ENCODE measurements around the gene STIP1. TPM values are rescaled to one million over a fixed set of nuclear protein-coding genes. Genes with fewer than 3 reads are reported as not detected.
"Not testable (repeated sequence)": the region's sequence is repeated elsewhere in the genome, so short reads cannot be mapped to it uniquely, and the experiment has no call there.

STIP1 gene
- total RNA-seq, 2 experiments from 2014 or later: 335 to 340 TPM

DNA sequence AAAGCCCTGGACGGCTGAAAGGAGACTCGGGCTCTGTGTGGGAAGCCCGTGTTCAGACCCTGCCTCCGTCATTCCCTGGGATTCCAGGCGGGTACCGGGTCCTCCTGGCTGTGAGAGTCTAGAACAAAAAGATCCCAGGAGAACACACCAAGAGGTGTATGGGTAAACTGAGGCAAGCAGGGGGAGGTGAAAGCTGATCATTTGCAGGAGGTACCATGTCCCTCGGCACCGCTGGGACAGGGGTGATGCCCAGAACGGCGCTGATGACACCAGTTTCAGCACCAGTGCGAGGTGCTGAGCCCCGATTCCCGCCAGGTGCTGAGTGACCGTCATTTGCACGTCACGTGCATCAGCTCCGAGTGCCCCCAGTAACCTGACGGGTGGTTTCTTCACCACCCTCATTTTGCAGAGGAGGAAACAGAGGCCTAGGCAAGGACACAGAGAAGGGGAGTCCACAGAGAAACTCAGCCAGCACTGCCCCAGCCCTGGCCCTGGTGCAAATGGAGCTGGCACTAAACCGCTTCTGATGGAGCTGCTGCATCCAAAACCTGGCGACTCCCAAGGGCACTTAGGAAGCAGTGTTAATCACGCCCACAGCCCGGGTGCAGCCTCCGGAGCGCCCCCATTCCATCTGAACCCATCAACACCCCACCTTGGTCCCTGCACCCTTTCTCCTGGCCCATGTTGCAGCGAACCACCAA is 36.9 kb upstream of the STIP1 start:
- H3K9me3 Mint-ChIP-seq (ENCODE audit: insufficient read depth): no peaks in the 10 kb centered on the region
- DNase-seq (no peak), ATAC-seq (no peak)
- ChIA-PET POLR2A (no interaction called here), CTCF (interaction anchor here (0.8 to 5.0 kb wide), 10 partner anchors 17 to 312 kb away, joined by 3 to 82 read pairs (median 4); partner anchors contain the start of gene MARK2)
- no peaks in the 10 kb centered on the region for H3K36me3 Mint-ChIP-seq (ENCODE audit: low read depth)
- peaks cover 6% of the 10 kb centered on the region for H3K4me1 Mint-ChIP-seq (ENCODE audit: low read depth)
- no peak overlapping the region for H3K4me3 Mint-ChIP-seq
- H3K27me3 Mint-ChIP-seq (ENCODE audit: low read depth): peaks cover under 1% of the 10 kb centered on the region
- no peak overlapping the region for H3K27ac Mint-ChIP-seq

DNA sequence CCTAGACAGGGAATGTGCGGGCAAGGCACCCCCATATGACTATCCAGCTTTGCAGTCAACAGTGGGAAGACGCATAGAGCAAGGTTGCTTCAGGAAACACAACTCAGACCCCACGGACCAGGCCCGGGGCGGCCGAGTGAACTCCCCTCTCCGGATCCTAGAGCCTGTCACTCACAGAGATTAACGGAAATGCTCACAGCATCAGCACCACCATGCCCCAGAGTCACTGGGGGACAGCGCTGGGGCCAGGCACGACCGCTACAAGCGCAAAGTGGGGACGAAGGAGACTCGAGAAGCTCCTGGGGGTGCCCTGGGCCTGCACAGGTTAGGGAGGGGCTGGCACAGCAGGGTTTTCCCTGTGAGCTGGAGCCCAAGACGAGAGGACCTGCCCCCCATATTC is 35.9 kb upstream of the STIP1 start:
- ChIA-PET CTCF (interaction anchor here (0.8 to 5.0 kb wide), 8 partner anchors 16 to 313 kb away, joined by 3 to 82 read pairs (median 4); partner anchors contain the start of genes MACROD1 and MARK2), POLR2A (no interaction called here)
- Mint-ChIP-seq H3K36me3 (ENCODE audit: low read depth) (no peaks in the 10 kb centered on the region), H3K27me3 (ENCODE audit: low read depth) (peaks cover 3% of the 10 kb centered on the region), H3K4me3 (no peak overlapping the region), H3K4me1 (ENCODE audit: low read depth) (peaks cover 8% of the 10 kb centered on the region), H3K9me3 (ENCODE audit: insufficient read depth) (no peaks in the 10 kb centered on the region), H3K27ac (no peak overlapping the region)
- DNase-seq (no peak), ATAC-seq (no peak)

DNA sequence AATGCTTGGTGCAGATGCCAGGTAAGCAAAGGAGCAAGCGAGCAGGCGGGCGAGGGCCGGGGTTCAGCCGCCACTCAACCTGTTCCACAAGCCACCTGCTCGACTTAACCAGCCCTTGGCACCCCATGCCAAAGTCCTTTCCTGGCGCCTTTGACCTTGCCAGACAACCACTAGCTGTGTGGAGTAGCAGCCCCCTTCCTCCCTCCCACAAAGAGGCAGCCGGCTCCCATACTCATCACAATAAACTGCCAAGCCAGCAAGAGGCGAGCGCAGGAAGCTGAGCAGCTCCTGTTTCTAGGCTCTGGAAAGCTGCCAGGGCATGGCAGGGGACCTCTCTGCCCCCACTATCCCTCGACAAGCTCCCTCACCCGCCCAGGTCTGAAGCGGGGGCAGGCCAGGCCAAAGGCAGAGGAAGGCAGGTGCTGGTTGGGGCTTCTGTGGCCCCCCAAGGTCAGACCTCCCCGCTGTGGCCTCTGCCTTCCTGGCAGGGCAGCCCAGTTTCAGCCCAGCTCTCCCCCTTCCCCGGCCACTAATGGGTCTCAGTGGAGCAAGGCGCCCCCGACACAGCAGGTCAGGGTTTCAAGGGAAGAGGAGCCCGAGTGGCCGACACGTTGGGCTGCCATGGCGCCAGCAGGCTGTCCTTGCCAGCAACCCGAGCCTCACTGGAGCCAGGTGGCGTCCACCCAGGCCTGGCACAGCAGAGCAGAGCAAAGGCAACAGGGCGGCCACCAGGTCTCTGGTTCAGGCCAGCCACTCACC is 35.3 kb upstream of the STIP1 start:
- H3K36me3 Mint-ChIP-seq (ENCODE audit: low read depth): no peaks in the 10 kb centered on the region
- H3K27me3 Mint-ChIP-seq (ENCODE audit: low read depth): peaks cover 3% of the 10 kb centered on the region
- peaks cover 8% of the 10 kb centered on the region for H3K4me1 Mint-ChIP-seq (ENCODE audit: low read depth)
- ATAC-seq (no peak), DNase-seq (no peak)
- no peak overlapping the region for H3K4me3 Mint-ChIP-seq
- POLR2A ChIA-PET: no interaction called here
- H3K27ac Mint-ChIP-seq: no peak overlapping the region
- H3K9me3 Mint-ChIP-seq (ENCODE audit: insufficient read depth): no peaks in the 10 kb centered on the region
- CTCF ChIA-PET: interaction anchor here (0.8 to 5.0 kb wide), 5 partner anchors 15 to 383 kb away, joined by 3 to 82 read pairs (median 4); partner anchors contain the start of genes MACROD1 and MARK2

DNA sequence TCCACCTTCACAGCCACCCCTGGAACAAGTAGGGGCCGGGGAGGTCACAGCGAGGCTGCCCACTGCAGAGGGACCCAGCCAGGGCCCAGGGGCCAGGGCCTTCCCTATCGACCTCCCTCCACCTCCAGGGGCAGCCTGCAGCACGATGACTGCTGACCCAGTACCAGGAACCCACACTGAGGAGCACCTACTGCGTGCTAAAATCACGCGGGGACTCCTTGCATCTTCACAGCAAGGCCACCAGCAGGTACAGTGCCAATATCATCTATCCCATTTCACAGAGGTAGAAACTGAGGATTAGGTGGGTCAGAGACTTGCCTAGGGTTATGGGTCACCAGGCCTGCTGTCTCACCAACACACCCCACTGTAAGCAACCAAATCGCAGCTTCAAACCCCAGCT is 34.6 kb upstream of the STIP1 start:
- H3K4me3 Mint-ChIP-seq: no peak overlapping the region
- ChIA-PET POLR2A (interaction anchor here (1.0 kb wide), 1 partner anchor 34 kb away, joined by 3 read pairs; the partner anchor contains the start of gene STIP1), CTCF (interaction anchor here (0.8 to 5.0 kb wide), 4 partner anchors 150 to 384 kb away, joined by 4 to 82 read pairs (median 18); partner anchors contain the start of genes MARK2 and ZFTA)
- no peaks in the 10 kb centered on the region for H3K9me3 Mint-ChIP-seq (ENCODE audit: insufficient read depth)
- no peak for DNase-seq
- H3K27me3 Mint-ChIP-seq (ENCODE audit: low read depth): peaks cover 3% of the 10 kb centered on the region
- no peak overlapping the region for H3K27ac Mint-ChIP-seq
- peaks cover 5% of the 10 kb centered on the region for H3K4me1 Mint-ChIP-seq (ENCODE audit: low read depth)
- ATAC-seq: no peak
- no peaks in the 10 kb centered on the region for H3K36me3 Mint-ChIP-seq (ENCODE audit: low read depth)

DNA sequence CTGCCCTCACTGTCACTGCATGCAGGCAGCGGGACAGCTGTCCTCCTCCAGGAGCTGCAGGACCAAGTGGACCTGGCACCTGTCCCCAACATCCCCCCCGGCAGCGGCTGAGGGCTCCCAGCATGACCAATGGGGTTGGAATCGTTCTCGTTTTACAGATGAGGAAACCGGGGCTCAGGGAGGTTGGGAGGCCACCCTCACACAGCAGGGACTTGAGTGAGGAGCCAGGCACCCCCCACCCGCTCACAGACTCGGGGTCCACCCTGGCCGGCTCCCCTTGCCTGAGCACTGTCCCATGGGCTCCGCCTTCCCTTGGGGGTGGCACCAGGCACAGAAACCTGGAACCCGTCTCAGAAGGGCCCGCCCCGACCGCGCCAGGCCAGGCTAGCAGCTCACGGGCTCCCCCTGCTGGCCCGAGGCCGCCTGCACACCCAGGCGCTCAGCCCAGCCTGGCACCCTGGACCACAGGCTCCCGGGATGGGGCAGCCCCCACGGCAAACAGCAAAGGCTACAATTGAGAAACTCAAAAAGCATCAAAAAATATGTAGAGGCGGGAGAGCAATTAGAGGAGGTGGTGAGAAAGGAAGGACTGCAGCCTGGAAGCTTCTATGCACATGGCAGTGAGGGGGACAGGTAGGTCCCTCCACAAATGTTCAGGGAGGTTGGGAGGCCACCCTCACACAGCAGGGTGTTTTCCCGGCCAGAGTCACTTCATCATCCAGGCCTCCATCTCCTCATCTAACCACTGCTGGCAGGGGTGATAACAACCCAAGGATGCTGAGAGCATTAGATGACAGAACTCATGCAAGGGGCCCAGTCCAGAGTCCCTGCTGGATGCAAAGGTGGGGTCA is 32.9 kb upstream of the STIP1 start:
- ChIA-PET POLR2A (no interaction called here), CTCF (interaction anchor here (0.7 to 5.0 kb wide), 12 partner anchors 9 to 385 kb away, joined by 3 to 82 read pairs (median 4); partner anchors contain the start of genes MARK2, STIP1 and ZFTA)
- Mint-ChIP-seq H3K4me3 (no peak overlapping the region), H3K36me3 (ENCODE audit: low read depth) (no peaks in the 10 kb centered on the region), H3K9me3 (ENCODE audit: insufficient read depth) (no peaks in the 10 kb centered on the region), H3K4me1 (ENCODE audit: low read depth) (peaks cover 5% of the 10 kb centered on the region), H3K27me3 (ENCODE audit: low read depth) (peaks cover 3% of the 10 kb centered on the region), H3K27ac (no peak overlapping the region)
- DNase-seq (peak; percentile 79), ATAC-seq (peak; percentile 96)

DNA sequence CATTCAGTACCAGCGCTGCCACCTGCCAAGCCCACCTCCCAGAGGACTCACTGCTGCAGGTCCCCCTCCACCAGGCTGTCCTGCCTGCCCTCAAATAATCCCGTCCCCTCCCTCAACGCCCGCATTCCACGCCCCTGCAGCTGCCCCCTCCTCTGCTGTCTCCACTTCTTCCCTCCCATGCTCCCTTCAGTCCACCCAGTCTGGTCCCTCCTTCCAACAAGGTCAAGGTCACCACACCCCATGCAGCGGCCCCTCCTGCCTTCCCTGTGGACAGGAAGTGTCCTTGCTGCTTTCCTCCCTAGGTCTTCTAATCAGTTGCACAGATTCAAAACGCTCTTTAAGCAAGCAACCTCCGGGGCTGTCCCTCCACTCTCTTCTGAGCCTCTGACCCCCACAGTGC is 32.2 kb upstream of the STIP1 start:
- H3K36me3 Mint-ChIP-seq (ENCODE audit: low read depth): no peaks in the 10 kb centered on the region
- no peaks in the 10 kb centered on the region for H3K9me3 Mint-ChIP-seq (ENCODE audit: insufficient read depth)
- no peak overlapping the region for H3K4me3 Mint-ChIP-seq
- ChIA-PET CTCF (interaction anchor here (1.2 to 5.0 kb wide), 5 partner anchors 10 to 178 kb away, joined by 3 to 82 read pairs (median 7); partner anchors contain the start of gene STIP1), POLR2A (no interaction called here)
- H3K27ac Mint-ChIP-seq: no peak overlapping the region
- peaks cover 3% of the 10 kb centered on the region for H3K4me1 Mint-ChIP-seq (ENCODE audit: low read depth)
- DNase-seq (no peak), ATAC-seq (no peak)
- H3K27me3 Mint-ChIP-seq (ENCODE audit: low read depth): peaks cover 3% of the 10 kb centered on the region

DNA sequence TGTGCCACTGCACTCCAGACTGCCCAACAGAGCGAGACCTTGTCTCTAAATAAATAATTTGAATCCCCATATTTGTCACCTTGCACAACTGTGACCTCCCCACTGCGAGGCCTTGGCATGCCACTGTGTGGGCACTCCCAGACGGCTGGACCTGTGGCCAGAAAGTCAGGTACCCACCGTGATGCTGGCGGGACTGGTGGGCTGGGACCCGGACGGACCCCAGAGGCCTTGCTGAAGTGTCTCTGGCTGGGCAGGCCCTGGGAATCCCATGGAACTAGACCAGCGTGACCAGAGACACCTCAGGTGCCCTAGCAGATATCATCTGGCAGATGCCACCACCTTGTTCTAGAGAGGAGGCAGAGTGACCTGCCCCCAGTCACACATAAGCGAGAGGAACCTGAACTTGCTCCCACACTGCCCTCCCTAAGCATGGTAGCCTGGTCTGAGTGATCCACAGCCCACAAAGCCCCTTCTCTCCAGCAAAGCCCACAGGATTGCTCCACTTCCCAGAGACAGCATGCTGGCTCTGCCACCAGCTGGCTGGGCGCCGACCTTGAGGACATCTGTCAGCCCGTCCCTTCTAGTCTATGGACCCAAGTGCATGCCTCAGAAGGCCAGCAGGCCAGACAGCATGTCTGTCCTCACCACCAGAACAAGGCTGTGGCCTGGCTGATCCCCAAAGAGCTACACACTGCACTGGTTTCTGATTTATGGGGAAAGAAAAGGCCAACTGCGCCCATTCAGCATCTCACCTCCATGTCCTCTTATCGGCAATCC is 29.5 kb upstream of the STIP1 start:
- ChIA-PET POLR2A (interaction anchor here (0.6 kb wide), 1 partner anchor 867 kb away, joined by 3 read pairs; no protein-coding TSS in a partner anchor), CTCF (no interaction called here)
- H3K9me3 Mint-ChIP-seq (ENCODE audit: insufficient read depth): no peaks in the 10 kb centered on the region
- ATAC-seq (no peak), DNase-seq (no peak)
- H3K36me3 Mint-ChIP-seq (ENCODE audit: low read depth): no peaks in the 10 kb centered on the region
- peaks cover 3% of the 10 kb centered on the region for H3K27me3 Mint-ChIP-seq (ENCODE audit: low read depth)
- H3K27ac Mint-ChIP-seq: no peak overlapping the region
- peaks cover 3% of the 10 kb centered on the region for H3K4me1 Mint-ChIP-seq (ENCODE audit: low read depth)
- H3K4me3 Mint-ChIP-seq: no peak overlapping the region

DNA sequence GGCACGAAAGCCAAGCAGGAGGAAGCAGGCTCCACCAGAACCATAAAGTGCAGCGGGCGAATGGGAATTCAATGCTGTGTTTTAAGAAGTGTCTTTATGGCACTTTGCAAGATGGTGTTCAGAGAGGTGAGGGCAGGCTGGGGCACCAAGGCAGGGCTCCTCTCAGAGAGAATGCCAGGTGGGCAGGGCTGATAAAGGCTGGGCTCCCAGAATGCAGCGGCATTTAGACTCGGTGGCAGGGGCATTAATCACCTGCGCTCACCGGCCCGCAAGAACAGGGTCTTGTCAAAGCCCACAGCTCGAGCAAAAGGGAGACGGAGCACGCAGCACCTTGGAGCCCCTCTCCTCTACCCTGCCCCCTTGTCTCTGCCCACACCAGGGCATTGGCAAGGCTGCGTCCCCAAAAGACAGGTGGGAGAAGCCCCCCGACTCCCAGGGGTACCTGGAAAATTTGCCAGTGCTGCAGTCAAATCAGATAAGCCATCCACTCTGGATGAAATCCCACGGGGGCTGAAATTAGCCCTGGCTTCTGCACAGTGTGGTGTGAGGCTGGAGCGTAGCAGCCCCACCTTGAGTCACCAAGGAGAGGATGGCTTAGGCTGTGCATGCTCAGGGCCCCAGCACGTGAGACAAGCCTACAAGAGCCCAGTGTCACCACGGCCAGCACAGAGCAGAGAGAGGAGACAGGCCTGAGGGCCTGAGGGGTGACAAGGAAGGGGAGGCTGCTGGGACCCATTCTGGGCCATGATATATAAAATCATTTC is 28.2 kb upstream of the STIP1 start:
- DNase-seq: no peak
- no peaks in the 10 kb centered on the region for H3K9me3 Mint-ChIP-seq (ENCODE audit: insufficient read depth)
- H3K4me3 Mint-ChIP-seq: no peak overlapping the region
- H3K36me3 Mint-ChIP-seq (ENCODE audit: low read depth): no peaks in the 10 kb centered on the region
- ChIA-PET POLR2A (no interaction called here), CTCF (no interaction called here)
- H3K4me1 Mint-ChIP-seq (ENCODE audit: low read depth): peaks cover 3% of the 10 kb centered on the region
- H3K27ac Mint-ChIP-seq: no peak overlapping the region
- peaks cover 3% of the 10 kb centered on the region for H3K27me3 Mint-ChIP-seq (ENCODE audit: low read depth)
- no peak for ATAC-seq

DNA sequence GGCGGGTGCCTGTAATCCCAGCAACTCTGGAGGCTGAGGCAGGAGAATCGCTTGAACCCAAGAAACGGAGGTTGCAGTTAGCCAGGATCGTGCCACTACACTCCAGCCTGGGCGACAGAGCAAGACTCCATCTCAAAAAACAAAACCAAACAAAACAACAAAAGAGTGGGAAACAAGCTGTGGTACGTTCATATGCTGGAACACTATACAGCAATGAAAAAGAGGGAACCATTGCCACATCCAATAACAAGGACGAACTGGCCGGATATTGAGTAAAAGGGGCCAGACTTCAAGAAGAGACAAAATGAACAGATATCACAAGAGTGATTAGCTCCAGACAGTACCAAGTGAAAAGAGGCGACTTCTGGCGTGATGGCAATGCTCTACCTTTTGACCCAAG is 24.9 kb upstream of the STIP1 start:
- no peak for DNase-seq
- CTCF ChIA-PET: no interaction called here
- H3K9me3 Mint-ChIP-seq (ENCODE audit: insufficient read depth): no peaks in the 10 kb centered on the region

DNA sequence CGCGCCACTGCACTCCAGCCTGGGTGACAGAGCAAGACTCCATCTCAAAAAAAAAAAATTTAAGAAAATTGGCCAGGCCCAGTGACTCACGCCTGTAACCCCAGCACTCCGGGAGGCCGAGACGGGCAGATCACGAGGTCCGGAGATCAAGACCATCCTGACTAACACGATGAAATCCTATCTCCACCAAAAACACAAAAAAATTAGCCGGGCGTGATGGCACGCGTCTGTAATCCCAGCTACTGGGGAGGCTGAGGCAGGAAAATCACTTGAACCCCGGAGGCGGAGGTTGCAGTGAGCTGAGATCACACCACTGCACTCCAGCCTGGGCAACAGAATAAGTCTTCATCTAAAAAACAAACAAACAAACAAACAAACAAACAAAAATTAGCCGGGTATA is 23.2 kb upstream of the STIP1 start:
- H3K9me3 Mint-ChIP-seq (ENCODE audit: insufficient read depth); H3K4me3 Mint-ChIP-seq: not testable (repeated sequence)

More for the DNA sequence above, 24.9 kb upstream of the STIP1 start:
- no peak overlapping the region for H3K27ac Mint-ChIP-seq
- no peaks in the 10 kb centered on the region for H3K27me3 Mint-ChIP-seq (ENCODE audit: low read depth)
- peaks cover 15% of the 10 kb centered on the region for H3K4me1 Mint-ChIP-seq (ENCODE audit: low read depth)
- H3K4me3 Mint-ChIP-seq: no peak overlapping the region
- no peaks in the 10 kb centered on the region for H3K36me3 Mint-ChIP-seq (ENCODE audit: low read depth)
- ATAC-seq: no peak
- POLR2A ChIA-PET: interaction anchor here (1.7 kb wide), 1 partner anchor 25 kb away, joined by 3 read pairs; the partner anchor contains the start of gene STIP1

More for the DNA sequence above, 23.2 kb upstream of the STIP1 start:
- ChIA-PET POLR2A (interaction anchor here (1.7 kb wide), 1 partner anchor 23 kb away, joined by 3 read pairs; the partner anchor contains the start of gene STIP1), CTCF (interaction anchor here (0.8 to 4.2 kb wide), 3 partner anchors 10 to 346 kb away, joined by 3 to 19 read pairs (median 5); no protein-coding TSS in a partner anchor)
- H3K27ac Mint-ChIP-seq; H3K27me3 Mint-ChIP-seq (ENCODE audit: low read depth); H3K36me3 Mint-ChIP-seq (ENCODE audit: low read depth); DNase-seq; ATAC-seq: not testable (repeated sequence)
- peaks cover 19% of the 10 kb centered on the region for H3K4me1 Mint-ChIP-seq (ENCODE audit: low read depth)
